Measurements from ENCODE around the gene GRIN3A. TPM values are rescaled to one million over a fixed set of nuclear protein-coding genes. Genes with fewer than 3 reads are reported as not detected.

Gene GRIN3A
- total RNA-seq, 1 donor from 2014 or later: 0.35 TPM

DNA sequence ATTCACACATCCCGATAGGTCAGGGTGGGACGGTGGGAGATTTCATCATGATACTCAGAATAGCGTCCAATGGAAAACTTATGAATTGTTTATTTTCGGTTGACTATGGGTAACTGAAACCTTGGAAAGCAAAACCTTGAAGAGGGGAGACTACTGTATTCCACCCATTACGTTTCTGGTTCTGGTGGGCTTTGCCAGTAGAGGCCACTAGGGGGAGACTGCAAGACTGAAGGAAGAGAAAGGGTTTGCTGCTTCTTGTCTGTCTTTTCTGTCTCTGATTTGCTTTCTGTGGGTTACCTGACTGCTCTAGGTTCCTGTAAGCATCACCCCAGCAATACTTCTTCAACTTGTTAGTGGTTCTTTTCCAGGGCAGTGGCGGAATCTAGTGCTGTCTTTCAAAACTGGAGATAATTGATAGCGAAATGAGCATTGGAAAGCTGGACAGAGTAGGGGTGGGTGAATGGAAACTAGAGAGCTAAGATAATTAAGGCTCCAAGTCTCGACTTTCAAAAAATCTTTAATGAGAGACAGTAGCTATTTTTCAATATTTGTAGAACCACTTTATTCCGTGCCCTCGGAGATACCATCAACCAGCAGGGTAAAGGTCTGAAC, 27.0 kb downstream of the GRIN3A start:
- Mint-ChIP-seq H3K27ac (ENCODE audit: unreplicated experiment) (no peak overlapping the region), H3K27me3 (ENCODE audit: low read depth) (peaks cover 64% of the 10 kb centered on the region), H3K4me1 (no peaks in the 10 kb centered on the region), H3K9me3 (peaks cover 5% of the 10 kb centered on the region), H3K36me3 (ENCODE audit: low read depth) (no peaks in the 10 kb centered on the region), H3K4me3 (no peak overlapping the region)
- TF ChIP-seq, protein P1, sequence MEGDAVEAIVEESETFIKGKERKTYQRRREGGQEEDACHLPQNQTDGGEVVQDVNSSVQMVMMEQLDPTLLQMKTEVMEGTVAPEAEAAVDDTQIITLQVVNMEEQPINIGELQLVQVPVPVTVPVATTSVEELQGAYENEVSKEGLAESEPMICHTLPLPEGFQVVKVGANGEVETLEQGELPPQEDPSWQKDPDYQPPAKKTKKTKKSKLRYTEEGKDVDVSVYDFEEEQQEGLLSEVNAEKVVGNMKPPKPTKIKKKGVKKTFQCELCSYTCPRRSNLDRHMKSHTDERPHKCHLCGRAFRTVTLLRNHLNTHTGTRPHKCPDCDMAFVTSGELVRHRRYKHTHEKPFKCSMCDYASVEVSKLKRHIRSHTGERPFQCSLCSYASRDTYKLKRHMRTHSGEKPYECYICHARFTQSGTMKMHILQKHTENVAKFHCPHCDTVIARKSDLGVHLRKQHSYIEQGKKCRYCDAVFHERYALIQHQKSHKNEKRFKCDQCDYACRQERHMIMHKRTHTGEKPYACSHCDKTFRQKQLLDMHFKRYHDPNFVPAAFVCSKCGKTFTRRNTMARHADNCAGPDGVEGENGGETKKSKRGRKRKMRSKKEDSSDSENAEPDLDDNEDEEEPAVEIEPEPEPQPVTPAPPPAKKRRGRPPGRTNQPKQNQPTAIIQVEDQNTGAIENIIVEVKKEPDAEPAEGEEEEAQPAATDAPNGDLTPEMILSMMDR (conservative IDR thresholded peaks at IDR 0.05): peak; percentile 67
- peak; percentile 42 for DNase-seq (ENCODE audit: low read depth, low spot score)

GRCh38 chr9:101708855-101709254, 29.6 kb downstream of the GRIN3A start:
- Mint-ChIP-seq H3K9me3 (peaks cover 5% of the 10 kb centered on the region), H3K27me3 (ENCODE audit: low read depth) (peaks cover 68% of the 10 kb centered on the region), H3K4me1 (peaks cover 8% of the 10 kb centered on the region), H3K36me3 (ENCODE audit: low read depth) (no peaks in the 10 kb centered on the region), H3K4me3 (no peak overlapping the region), H3K27ac (ENCODE audit: unreplicated experiment) (no peak overlapping the region)
- DNase-seq (ENCODE audit: low read depth, low spot score): no peak
- TF ChIP-seq, protein P1 (conservative IDR thresholded peaks at IDR 0.05): no peak

- H3K4me3 Mint-ChIP-seq: no peak overlapping the region
- peaks cover 57% of the 10 kb centered on the region for H3K27me3 Mint-ChIP-seq (ENCODE audit: low read depth)
- DNase-seq (ENCODE audit: low read depth, low spot score): no peak
- peaks cover 5% of the 10 kb centered on the region for H3K9me3 Mint-ChIP-seq
- H3K27ac Mint-ChIP-seq (ENCODE audit: unreplicated experiment): no peak overlapping the region
- TF ChIP-seq, protein P1 (conservative IDR thresholded peaks at IDR 0.05): no peak
- H3K36me3 Mint-ChIP-seq (ENCODE audit: low read depth): no peaks in the 10 kb centered on the region
- peaks cover 8% of the 10 kb centered on the region for H3K4me1 Mint-ChIP-seq
Observed at GRCh38 chr9:101707721-101708120, 30.7 kb downstream of the GRIN3A start.

- H3K27ac Mint-ChIP-seq (ENCODE audit: unreplicated experiment): no peak overlapping the region
- H3K27me3 Mint-ChIP-seq (ENCODE audit: low read depth): peaks cover 50% of the 10 kb centered on the region
- TF ChIP-seq, protein P1 (conservative IDR thresholded peaks at IDR 0.05): no peak
- peaks cover 3% of the 10 kb centered on the region for H3K9me3 Mint-ChIP-seq
- no peaks in the 10 kb centered on the region for H3K36me3 Mint-ChIP-seq (ENCODE audit: low read depth)
- peaks cover 8% of the 10 kb centered on the region for H3K4me1 Mint-ChIP-seq
- no peak for DNase-seq (ENCODE audit: low read depth, low spot score)
- H3K4me3 Mint-ChIP-seq: no peak overlapping the region
Observed at GRCh38 chr9:101706997-101707396, 31.4 kb downstream of the GRIN3A start.

DNA sequence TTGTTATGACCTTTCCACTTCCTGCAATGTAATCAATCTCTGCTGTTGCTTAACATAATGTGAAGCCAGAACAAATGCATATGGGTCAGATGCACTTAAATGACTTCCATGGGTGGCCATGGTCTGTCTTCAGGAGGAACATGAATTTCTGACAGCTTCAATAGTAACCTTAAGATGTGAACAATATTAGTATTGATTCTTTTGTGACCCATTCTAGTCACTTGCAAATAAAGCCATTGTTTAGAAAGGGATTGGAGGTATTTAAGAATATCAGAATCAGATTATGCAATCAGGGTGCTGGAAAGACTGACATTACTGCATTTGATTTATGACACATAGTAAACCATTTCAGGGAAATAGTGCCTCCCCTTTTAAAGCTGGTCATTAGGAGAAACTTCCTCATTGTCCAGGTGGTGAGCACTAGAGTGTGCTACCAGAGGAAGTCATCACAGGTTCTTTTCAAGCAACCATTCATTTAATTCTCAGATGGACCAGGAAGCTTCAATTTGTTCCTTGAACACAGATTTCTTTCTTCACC, 32.1 kb downstream of the GRIN3A start:
- Mint-ChIP-seq H3K36me3 (ENCODE audit: low read depth) (no peaks in the 10 kb centered on the region), H3K4me1 (peaks cover 8% of the 10 kb centered on the region), H3K9me3 (peaks cover 2% of the 10 kb centered on the region), H3K27me3 (ENCODE audit: low read depth) (peaks cover 48% of the 10 kb centered on the region), H3K27ac (ENCODE audit: unreplicated experiment) (no peak overlapping the region), H3K4me3 (no peak overlapping the region)
- DNase-seq (ENCODE audit: low read depth, low spot score): no peak
- TF ChIP-seq, protein P1 (conservative IDR thresholded peaks at IDR 0.05): no peak

Data from neural crest cell (in vitro differentiated cells).